GM18870 (cell line): ENCODE measurements around the gene STAG1.
"Not testable (repeated sequence)": the region's sequence is repeated elsewhere in the genome, so short reads cannot be mapped to it uniquely, and the experiment has no call there.

ENCODE experiments used
- ATAC-seq: cut with Tn5 transposase; IDR thresholded peaks from one replicate; pipeline ENCODE4 v1.9.1; 2021; ENCODE audit warnings: moderate library complexity; ENCODE audit not compliant: unreplicated experiment

Gene STAG1

GRCh38 chr3:136653628-136654027 is 98.5 kb downstream of the STAG1 start:
- ATAC-seq, result no peak

- no peak for ATAC-seq
Measured at GRCh38 chr3:136651581-136651980, 100.6 kb downstream of the STAG1 start.

DNA sequence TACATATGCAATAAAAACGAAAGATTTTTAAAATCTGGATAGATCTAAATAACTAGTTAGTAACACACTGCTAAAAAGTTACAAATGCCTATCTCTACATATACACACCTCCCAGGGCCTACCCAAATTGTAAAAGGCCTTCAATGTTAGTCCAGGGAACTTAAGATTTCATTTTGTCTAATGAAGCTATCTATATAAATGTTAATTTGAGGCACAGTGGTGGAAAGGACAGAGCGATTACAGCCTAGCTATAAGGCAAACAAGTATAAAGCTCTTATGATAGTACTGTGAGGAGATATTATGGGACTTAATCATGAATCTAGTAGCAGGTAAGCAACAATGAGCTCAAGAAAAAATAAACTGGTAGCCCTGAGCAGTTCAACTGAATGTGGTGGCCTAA is 101.7 kb downstream of the STAG1 start:
- no peak for ATAC-seq

- peak; percentile 70 for ATAC-seq
Measured at GRCh38 chr3:136645915-136646314, 106.3 kb downstream of the STAG1 start.

DNA sequence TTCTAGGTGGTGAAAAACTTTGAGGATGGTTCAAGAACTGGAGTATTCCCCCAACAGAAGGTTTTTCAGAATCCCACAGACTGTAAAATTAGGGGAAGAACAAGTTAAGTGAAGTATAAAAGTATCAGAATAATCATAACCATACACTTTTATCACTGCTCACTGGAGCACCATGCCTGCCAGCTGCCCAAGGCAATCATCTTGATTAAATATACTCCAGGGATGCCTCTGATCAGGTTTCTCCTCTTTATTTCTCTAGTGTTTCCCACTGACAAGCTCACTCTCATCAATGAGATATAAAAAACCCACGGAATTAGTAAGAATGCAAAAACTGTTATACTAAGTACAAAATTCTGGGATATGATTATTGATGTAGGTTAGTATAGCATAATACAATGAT is 108.0 kb downstream of the STAG1 start:
- ATAC-seq, result no peak

GRCh38 chr3:136643380-136643779 is 108.8 kb downstream of the STAG1 start:
- not testable (repeated sequence) for ATAC-seq

DNA sequence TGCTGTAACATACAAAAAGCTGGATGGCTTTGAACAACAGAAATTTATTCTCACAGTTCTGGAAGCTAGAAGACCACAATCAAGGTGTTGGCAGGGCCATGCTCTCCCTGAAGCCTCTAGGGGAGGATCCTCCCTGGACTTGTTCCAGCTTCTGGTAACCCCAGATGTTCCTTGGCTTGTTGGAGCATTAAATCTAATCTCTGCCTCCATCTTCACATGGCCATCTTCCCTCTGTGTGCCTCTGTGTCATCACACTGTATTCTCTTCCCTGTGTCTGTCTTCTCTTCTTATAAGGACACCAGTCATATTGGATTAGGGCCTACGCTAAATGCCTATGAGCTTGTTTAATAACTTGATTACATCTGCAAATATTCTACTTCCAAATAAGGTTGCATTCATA is 109.5 kb downstream of the STAG1 start:
- no peak for ATAC-seq

DNA sequence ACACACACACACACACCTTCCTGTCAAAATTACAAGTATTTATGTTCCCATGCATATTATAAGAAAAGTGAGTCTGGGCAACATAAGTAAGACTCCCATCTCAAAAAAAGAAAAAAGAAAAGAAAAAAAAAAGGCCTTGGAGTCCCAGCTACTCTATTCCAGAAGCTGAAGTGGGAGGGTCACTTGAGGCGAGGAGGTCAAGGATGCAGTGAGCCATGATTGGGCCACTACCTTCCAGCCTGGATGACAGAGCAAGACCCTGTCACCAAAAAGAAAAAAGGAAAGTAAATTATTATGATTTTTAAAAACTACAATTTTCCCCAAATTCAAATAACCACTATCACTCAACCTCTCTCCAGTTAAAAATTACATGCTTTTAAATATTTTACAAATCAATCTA is 113.1 kb downstream of the STAG1 start:
- ATAC-seq, result no peak

- no peak for ATAC-seq
Measured at GRCh38 chr3:136637176-136637575, 115.0 kb downstream of the STAG1 start.

GRCh38 chr3:136634821-136635220 is 117.4 kb downstream of the STAG1 start:
- no peak for ATAC-seq

DNA sequence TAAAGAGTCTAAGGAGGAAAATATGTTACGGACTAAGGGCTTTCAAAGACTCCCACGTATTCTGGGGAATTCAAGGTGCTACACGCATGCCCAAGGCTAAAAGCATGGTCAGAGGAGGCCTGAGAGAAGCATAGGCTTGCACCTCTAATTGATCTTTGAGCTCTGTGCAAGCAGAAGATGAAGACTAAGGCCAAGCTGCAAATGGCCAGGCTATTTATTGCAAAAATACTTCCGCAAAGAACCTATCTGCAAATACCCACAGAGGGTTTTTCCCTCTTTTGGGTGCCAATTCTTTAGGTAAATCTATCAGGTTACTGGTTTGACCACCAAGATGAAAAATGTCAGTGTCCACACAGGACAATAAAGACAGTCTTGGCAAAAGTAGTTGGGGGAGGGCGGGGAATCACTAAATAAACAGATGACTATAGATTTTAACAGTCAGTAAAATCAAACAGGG is 119.5 kb downstream of the STAG1 start:
- no peak for ATAC-seq

DNA sequence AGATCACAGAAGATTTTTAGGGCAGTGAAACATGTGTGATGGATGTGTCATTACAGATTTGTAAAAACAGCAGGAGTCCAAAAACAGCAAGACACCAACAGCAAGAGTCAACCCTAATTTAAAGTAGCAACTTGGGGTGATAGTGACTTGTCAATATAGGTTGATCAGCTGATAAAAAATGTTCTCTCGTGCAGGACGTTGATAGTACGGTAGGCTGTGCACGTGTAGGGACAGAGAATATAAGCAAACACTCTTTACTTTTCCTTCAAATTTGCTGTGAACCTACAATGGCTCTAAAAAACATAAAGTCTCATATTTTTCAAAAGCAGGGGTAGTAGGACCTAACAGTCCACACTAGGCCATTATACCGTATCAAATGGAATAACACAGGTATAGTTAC is 120.8 kb downstream of the STAG1 start:
- ATAC-seq, result no peak

DNA sequence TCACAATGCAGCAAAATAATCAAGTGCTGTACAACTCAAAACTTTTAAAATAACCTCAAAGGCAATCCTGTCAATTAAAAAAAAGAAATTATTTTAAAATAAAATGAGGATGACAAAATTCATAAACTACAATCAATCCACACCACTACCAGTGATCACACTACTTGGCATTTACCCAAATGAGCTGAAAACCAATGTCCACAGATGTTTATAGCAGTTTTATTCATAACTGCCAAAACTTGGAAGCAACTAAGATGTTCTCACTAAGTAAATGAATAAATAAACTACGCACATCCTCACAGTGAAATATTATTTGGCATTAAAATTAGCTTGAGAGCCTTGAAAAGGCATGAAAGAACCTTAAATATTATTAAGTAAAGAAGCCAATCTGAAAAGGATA is 121.3 kb downstream of the STAG1 start:
- no peak for ATAC-seq

DNA sequence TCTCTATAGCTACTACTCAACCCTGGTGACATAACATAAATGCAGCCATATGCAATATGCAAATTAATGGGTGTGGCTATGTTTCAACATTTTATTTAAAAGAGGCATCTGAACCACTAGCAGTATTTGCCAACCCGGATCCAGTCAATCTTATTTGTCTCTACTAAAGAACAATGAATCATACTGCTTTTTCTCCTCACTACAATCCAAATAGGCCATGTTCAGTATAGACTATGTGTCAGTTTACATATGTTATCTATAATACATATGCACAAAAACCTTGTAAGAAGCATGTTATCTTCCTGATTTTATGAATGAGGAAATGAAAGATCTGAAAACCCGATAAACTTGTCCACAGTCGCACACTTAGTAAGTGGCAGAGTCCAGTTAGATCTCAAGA is 125.7 kb downstream of the STAG1 start:
- ATAC-seq, result no peak

GRCh38 chr3:136624894-136625815 is 127.0 kb downstream of the STAG1 start:
- peak; percentile 57 for ATAC-seq

DNA sequence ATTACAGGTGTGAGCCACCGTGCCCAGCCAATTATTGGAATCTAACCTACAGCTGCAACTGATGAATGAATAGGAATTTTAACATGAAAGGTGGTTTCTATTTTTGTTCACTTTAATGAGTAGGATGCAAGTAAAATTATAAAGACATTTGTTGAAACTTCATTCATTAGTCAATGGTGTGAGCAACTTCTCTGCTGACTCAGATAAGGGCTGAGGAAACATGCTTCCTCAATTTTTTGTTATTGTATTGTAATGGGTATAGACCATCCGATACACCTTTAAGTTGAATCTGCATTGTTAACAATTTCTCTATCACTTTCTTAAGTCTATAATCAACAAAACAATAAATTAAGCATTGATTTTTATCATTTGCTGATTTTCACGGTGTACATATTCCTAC is 127.8 kb downstream of the STAG1 start:
- ATAC-seq, result no peak

DNA sequence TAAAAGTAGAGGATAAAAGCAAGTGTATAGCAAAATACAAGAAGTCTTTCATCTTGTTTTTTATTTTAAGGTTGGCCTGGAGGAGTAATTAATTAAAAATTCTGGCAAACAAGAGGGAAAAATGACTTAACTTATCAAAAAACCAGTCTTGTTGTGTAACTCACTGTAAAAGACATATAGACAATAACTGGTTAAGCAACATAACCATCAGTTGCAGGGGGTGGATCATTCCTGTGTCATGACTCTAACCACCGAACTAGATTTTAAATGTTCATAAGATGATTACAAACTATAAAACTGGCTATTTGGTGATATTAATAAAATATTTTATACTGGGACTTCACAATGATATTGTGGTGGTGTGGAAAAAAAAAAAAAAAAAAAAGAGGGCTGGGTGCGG is 130.6 kb downstream of the STAG1 start:
- ATAC-seq, result no peak

DNA sequence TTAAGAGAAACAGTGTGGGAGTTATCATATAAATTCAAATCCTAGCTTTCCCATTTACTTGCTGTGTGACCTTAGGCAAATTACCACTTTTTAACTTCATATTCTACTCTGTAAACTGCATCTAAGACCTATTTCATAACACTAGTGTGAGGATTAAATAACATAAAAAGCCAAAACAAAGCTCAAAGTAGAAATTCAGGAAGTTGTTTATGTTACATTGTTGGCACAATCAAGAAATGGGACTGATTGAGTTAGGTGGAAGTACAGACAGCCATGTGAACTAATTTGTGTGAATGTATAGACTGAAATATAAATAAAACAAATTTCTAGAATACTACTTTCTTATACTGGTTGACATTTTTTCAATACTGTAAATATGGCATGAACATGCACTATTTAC is 131.7 kb downstream of the STAG1 start:
- ATAC-seq, result no peak

GRCh38 chr3:136617969-136618525 is 134.1 kb downstream of the STAG1 start:
- ATAC-seq, result not testable (repeated sequence)

DNA sequence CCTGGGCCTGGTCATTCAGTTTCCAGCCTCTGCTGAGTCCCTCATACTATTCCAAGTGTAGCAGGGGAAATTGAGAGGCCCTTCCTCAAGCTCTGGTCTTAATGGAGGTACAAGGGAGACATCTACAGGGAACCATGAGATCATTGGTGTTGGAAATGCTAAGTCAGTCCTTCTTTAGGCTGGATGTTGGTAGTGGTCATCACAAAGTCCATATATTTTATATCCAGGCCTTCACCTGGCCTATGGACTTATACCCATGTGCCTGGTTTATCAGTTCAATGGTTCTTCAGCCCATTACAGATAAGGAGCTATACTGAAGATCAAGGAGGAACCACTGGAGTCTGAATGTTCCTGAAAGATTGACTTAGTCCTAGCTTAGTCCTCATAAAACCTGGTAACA is 135.0 kb downstream of the STAG1 start:
- no peak for ATAC-seq

- no peak for ATAC-seq
Measured at GRCh38 chr3:136612512-136612911, 139.7 kb downstream of the STAG1 start.

GRCh38 chr3:136606990-136607389 is 145.2 kb downstream of the STAG1 start:
- ATAC-seq, result no peak
